Measurements from ENCODE around the gene ARHGEF3. TPM values are rescaled to one million over a fixed set of nuclear protein-coding genes. Genes with fewer than 3 reads are reported as not detected.

The ARHGEF3 gene
- total RNA-seq, 4 donors from 2014 or later: 13.0 to 21.9 (median 13.8) TPM

GRCh38 chr3:56810577-56811545, 9.1 kb upstream of the ARHGEF3 start:
- Histone ChIP-seq H3K36me3 (no peaks in the 10 kb centered on the region), H3K27ac (no peak overlapping the region), H3K9me3 (no peaks in the 10 kb centered on the region), H3K4me3 (no peak overlapping the region), H3K4me1 (peaks cover 0 to 9% (median 0%) of the 10 kb centered on the region in 4 donors), H3K27me3 (no peaks in the 10 kb centered on the region)
- 75 to 76% methylated on average over 6 of the region's 6 CpGs for WGBS, 2 donors
- no peak for TF ChIP-seq EP300 (IDR thresholded peaks at IDR 0.05)
- no peak for TF ChIP-seq POLR2A (IDR thresholded peaks at IDR 0.05)
- TF ChIP-seq, protein P1, sequence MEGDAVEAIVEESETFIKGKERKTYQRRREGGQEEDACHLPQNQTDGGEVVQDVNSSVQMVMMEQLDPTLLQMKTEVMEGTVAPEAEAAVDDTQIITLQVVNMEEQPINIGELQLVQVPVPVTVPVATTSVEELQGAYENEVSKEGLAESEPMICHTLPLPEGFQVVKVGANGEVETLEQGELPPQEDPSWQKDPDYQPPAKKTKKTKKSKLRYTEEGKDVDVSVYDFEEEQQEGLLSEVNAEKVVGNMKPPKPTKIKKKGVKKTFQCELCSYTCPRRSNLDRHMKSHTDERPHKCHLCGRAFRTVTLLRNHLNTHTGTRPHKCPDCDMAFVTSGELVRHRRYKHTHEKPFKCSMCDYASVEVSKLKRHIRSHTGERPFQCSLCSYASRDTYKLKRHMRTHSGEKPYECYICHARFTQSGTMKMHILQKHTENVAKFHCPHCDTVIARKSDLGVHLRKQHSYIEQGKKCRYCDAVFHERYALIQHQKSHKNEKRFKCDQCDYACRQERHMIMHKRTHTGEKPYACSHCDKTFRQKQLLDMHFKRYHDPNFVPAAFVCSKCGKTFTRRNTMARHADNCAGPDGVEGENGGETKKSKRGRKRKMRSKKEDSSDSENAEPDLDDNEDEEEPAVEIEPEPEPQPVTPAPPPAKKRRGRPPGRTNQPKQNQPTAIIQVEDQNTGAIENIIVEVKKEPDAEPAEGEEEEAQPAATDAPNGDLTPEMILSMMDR (IDR thresholded peaks at IDR 0.05): no peak
- no peak for DNase-seq (ENCODE audit: low spot score in 2 of 2)

DNA sequence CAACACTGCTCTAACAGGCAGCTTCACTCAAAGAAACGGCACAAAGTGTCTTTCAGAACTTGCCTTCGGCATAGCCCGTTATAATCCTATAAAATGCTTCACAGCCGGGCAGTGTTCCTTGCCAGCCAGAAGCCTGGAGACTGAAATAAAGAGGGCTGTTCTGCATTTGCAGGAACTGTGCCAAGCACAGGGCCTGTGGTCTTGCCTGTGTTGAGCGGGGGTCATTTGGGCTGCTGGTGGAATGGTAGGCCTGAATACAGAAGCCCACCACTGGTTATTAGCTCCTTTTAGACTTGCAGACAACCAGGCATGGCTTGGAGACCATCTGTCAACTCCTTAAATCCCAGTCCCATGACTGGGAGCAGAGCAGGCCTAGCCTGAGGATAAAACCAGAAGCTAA, 4.7 kb upstream of the ARHGEF3 start:
- Histone ChIP-seq H3K27me3 (no peaks in the 10 kb centered on the region), H3K27ac (peak overlapping the region in 3 of 4 donors; percentile 2 to 74 (median 68)), H3K9me3 (no peaks in the 10 kb centered on the region), H3K4me3 (no peak overlapping the region), H3K36me3 (no peaks in the 10 kb centered on the region), H3K4me1 (peaks cover 0 to 14% (median 4%) of the 10 kb centered on the region in 4 donors)
- DNase-seq (ENCODE audit: low spot score in 2 of 2): no peak
- 50 to 59% methylated on average over 4 to 5 of the region's 5 CpGs for WGBS, 2 donors
- TF ChIP-seq, protein P1 (IDR thresholded peaks at IDR 0.05): no peak
- TF ChIP-seq EP300 (IDR thresholded peaks at IDR 0.05): peak in 1 of 2 donors; percentile 16

DNA sequence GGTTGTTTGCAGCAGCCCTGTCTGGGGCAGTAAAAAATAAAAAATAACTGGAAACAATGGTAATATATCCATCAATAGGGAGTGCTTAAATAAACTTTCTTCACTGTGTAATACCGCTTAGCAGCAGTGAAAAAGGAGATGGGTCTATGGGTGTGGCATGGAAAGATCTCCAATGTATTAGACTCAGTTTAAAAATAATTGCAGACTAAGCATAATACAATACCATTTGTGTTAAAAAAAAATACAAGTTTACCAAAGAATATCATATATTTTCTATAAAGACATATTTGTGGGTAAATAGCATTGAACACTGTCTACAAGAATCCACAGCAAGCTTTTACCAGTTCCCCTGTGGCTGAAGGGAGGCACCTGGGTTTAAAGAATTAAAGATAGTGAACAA, 1.0 kb upstream of the ARHGEF3 start:
- H3K4me1 ChIP-seq: peaks cover 0 to 48% (median 24%) of the 10 kb centered on the region in 4 donors
- no peaks in the 10 kb centered on the region for H3K36me3 ChIP-seq
- whole genome bisulfite sequencing, 2 donors: 78 to 93% methylated on average over 1 of the region's 1 CpG

DNA sequence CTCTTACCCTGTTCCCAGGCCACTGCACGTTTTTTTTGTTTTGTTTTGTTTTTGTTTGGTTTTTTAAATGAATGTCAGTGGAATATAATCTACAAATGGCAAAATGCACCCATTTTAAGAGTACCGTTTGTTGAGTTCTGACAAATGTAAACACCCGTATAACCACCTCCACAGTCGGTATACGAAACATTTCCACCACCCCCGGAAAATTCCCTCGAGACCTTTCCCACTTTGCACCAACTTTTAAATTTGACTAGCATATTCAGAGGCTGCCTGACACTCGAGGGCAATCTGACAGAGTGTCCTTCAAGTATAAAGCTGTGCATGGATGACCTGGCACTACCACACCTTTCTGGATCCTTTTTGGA, 613 bp upstream of the ARHGEF3 start:
- Histone ChIP-seq H3K4me3 (peak overlapping the region; percentile 59 to 92 (median 72)), H3K27me3 (no peaks in the 10 kb centered on the region), H3K27ac (peak overlapping the region in 2 of 4 donors; percentile 45 to 82), H3K4me1 (peaks cover 0 to 48% (median 24%) of the 10 kb centered on the region in 4 donors), H3K9me3 (no peaks in the 10 kb centered on the region), H3K36me3 (no peaks in the 10 kb centered on the region)
- DNase-seq (ENCODE audit: low spot score in 2 of 2): no peak
- WGBS, 2 donors: 27 to 30% methylated on average over 8 of the region's 8 CpGs
- no peak for TF ChIP-seq EP300 (IDR thresholded peaks at IDR 0.05)
- TF ChIP-seq, protein P1 (IDR thresholded peaks at IDR 0.05): no peak
- no peak for TF ChIP-seq POLR2A (IDR thresholded peaks at IDR 0.05)

More for the DNA sequence above, 1.0 kb upstream of the ARHGEF3 start:
- DNase-seq (ENCODE audit: low spot score in 2 of 2): no peak
- Histone ChIP-seq H3K27me3 (no peaks in the 10 kb centered on the region), H3K27ac (no peak overlapping the region), H3K4me3 (no peak overlapping the region), H3K9me3 (no peaks in the 10 kb centered on the region)
- TF ChIP-seq POLR2A (IDR thresholded peaks at IDR 0.05): no peak
- TF ChIP-seq, protein P1 (IDR thresholded peaks at IDR 0.05): no peak
- no peak for TF ChIP-seq EP300 (IDR thresholded peaks at IDR 0.05)
